Measurements from ENCODE around the gene RMND1. TPM values are rescaled to one million over a fixed set of nuclear protein-coding genes. Genes with fewer than 3 reads are reported as not detected.

Gene RMND1
- total RNA-seq, 1 experiment from 2014 or later, result 23.3 TPM

DNA sequence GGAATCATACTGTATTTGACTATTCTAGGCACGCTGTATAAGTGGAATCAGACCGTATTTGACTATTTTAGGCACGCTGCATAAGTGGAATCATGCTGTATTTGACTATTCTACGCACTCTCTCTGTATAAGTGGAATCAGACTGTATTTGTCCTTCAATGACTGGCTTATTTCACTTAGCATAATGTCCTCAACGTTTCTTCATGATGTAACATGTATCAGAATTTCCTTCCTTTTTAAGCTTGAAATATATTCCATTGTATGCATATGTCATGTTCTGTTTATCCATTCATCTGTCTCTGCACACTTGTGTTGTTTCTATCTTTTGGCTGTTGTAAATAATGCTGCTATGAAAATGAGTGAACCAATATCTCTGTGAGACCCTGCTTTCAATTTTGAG, 47.6 kb upstream of the RMND1 start:
- Mint-ChIP-seq H3K27me3 (ENCODE audit: low read depth) (peaks cover 26% of the 10 kb centered on the region), H3K9me3 (no peaks in the 10 kb centered on the region; the same call in 1 of the 2 replicates), H3K27ac (no peak overlapping the region), H3K36me3 (no peaks in the 10 kb centered on the region), H3K4me1 (peaks cover 18% of the 10 kb centered on the region), H3K4me3 (no peak overlapping the region)
- no peak for DNase-seq (ENCODE audit: low spot score)
- ChIA-PET POLR2A (no interaction called here), CTCF (no interaction called here)
- no peak for ATAC-seq
- TF ChIP-seq, protein P1, sequence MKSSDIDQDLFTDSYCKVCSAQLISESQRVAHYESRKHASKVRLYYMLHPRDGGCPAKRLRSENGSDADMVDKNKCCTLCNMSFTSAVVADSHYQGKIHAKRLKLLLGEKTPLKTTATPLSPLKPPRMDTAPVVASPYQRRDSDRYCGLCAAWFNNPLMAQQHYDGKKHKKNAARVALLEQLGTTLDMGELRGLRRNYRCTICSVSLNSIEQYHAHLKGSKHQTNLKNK (CRISPR knock-in tag; IDR thresholded peaks at IDR 0.05), result no peak
- TF ChIP-seq ZNF671 (CRISPR knock-in tag; IDR thresholded peaks at IDR 0.05) (no peak), ZNF121 (CRISPR knock-in tag; IDR thresholded peaks at IDR 0.05) (no peak), ATF1 (CRISPR knock-in tag; IDR thresholded peaks at IDR 0.05) (no peak), NFE2L1 (CRISPR knock-in tag; IDR thresholded peaks at IDR 0.05) (no peak), TCF7 (CRISPR knock-in tag; IDR thresholded peaks at IDR 0.05; ENCODE audit: low read depth) (no peak), NR2C2 (CRISPR knock-in tag; IDR thresholded peaks at IDR 0.05) (no peak), JUN (CRISPR knock-in tag; IDR thresholded peaks at IDR 0.05) (no peak)
- TF ChIP-seq, protein P2, sequence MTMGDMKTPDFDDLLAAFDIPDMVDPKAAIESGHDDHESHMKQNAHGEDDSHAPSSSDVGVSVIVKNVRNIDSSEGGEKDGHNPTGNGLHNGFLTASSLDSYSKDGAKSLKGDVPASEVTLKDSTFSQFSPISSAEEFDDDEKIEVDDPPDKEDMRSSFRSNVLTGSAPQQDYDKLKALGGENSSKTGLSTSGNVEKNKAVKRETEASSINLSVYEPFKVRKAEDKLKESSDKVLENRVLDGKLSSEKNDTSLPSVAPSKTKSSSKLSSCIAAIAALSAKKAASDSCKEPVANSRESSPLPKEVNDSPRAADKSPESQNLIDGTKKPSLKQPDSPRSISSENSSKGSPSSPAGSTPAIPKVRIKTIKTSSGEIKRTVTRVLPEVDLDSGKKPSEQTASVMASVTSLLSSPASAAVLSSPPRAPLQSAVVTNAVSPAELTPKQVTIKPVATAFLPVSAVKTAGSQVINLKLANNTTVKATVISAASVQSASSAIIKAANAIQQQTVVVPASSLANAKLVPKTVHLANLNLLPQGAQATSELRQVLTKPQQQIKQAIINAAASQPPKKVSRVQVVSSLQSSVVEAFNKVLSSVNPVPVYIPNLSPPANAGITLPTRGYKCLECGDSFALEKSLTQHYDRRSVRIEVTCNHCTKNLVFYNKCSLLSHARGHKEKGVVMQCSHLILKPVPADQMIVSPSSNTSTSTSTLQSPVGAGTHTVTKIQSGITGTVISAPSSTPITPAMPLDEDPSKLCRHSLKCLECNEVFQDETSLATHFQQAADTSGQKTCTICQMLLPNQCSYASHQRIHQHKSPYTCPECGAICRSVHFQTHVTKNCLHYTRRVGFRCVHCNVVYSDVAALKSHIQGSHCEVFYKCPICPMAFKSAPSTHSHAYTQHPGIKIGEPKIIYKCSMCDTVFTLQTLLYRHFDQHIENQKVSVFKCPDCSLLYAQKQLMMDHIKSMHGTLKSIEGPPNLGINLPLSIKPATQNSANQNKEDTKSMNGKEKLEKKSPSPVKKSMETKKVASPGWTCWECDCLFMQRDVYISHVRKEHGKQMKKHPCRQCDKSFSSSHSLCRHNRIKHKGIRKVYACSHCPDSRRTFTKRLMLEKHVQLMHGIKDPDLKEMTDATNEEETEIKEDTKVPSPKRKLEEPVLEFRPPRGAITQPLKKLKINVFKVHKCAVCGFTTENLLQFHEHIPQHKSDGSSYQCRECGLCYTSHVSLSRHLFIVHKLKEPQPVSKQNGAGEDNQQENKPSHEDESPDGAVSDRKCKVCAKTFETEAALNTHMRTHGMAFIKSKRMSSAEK (CRISPR knock-in tag; IDR thresholded peaks at IDR 0.05; ENCODE audit: borderline replicate concordance), result no peak
- TF ChIP-seq, protein P3, sequence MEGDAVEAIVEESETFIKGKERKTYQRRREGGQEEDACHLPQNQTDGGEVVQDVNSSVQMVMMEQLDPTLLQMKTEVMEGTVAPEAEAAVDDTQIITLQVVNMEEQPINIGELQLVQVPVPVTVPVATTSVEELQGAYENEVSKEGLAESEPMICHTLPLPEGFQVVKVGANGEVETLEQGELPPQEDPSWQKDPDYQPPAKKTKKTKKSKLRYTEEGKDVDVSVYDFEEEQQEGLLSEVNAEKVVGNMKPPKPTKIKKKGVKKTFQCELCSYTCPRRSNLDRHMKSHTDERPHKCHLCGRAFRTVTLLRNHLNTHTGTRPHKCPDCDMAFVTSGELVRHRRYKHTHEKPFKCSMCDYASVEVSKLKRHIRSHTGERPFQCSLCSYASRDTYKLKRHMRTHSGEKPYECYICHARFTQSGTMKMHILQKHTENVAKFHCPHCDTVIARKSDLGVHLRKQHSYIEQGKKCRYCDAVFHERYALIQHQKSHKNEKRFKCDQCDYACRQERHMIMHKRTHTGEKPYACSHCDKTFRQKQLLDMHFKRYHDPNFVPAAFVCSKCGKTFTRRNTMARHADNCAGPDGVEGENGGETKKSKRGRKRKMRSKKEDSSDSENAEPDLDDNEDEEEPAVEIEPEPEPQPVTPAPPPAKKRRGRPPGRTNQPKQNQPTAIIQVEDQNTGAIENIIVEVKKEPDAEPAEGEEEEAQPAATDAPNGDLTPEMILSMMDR (IDR thresholded peaks at IDR 0.05), result no peak
- TF ChIP-seq, protein P4, sequence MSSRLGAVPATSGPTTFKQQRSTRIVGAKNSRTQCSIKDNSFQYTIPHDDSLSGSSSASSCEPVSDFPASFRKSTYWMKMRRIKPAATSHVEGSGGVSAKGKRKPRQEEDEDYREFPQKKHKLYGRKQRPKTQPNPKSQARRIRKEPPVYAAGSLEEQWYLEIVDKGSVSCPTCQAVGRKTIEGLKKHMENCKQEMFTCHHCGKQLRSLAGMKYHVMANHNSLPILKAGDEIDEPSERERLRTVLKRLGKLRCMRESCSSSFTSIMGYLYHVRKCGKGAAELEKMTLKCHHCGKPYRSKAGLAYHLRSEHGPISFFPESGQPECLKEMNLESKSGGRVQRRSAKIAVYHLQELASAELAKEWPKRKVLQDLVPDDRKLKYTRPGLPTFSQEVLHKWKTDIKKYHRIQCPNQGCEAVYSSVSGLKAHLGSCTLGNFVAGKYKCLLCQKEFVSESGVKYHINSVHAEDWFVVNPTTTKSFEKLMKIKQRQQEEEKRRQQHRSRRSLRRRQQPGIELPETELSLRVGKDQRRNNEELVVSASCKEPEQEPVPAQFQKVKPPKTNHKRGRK (CRISPR knock-in tag; IDR thresholded peaks at IDR 0.05; ENCODE audit: borderline replicate concordance), result no peak

DNA sequence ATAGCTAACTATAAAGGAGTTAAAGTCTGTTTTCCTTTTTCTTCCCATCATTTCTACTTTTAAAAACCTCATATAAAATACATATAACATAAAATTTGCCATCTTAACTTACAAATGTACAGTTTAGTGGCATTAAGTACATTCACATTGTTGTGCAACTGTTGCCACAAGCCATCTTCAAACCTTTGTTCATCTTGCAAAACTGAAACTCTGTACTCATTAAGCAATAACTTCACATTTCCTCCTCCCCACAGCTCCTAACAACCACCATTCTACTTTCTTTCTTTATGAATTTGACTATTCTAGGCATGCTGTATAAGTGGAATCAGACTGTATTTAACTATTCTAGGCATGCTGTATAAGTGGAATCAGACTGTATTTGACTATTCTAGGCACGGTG, 46.4 kb upstream of the RMND1 start:
- Mint-ChIP-seq H3K4me1 (peaks cover 19% of the 10 kb centered on the region), H3K9me3 (no peaks in the 10 kb centered on the region; the same call in 1 of the 2 replicates), H3K27me3 (ENCODE audit: low read depth) (peaks cover 36% of the 10 kb centered on the region), H3K36me3 (no peaks in the 10 kb centered on the region), H3K4me3 (no peak overlapping the region), H3K27ac (no peak overlapping the region)
- DNase-seq (ENCODE audit: low spot score) (no peak), ATAC-seq (no peak)
- ChIA-PET CTCF (no interaction called here), POLR2A (no interaction called here)
- no peak for TF ChIP-seq ZNF416 (CRISPR knock-in tag; IDR thresholded peaks at IDR 0.05)
- TF ChIP-seq GABPB1 (CRISPR knock-in tag; IDR thresholded peaks at IDR 0.05), result peak; percentile 42; the same call in 1 of the 2 replicates

DNA sequence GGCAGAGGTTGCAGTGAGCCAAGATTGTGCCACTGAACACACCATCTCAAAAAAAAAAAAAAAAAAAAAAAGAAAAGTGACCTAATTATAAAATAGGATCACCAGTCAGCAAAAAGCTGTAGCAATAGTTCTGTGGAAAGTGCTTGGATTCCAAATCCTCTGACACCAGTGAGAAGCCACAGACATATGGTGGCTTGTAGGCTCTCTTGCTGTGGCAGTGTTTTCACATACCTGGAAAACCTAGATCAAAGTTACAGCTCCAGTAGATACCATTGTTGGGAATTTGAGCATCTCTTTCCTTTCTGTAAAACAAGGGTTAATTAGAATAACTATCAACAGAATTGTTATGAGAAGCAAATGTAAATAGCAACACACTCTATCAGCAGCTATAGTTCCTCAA, 46.0 kb upstream of the RMND1 start:
- Mint-ChIP-seq H3K36me3 (no peaks in the 10 kb centered on the region), H3K27me3 (ENCODE audit: low read depth) (peaks cover 40% of the 10 kb centered on the region), H3K4me1 (peaks cover 19% of the 10 kb centered on the region), H3K27ac (no peak overlapping the region), H3K9me3 (no peaks in the 10 kb centered on the region; the same call in 1 of the 2 replicates), H3K4me3 (no peak overlapping the region)
- DNase-seq (ENCODE audit: low spot score), result no peak
- ChIA-PET CTCF (no interaction called here), POLR2A (no interaction called here)
- no peak for ATAC-seq
- TF ChIP-seq, protein P5, sequence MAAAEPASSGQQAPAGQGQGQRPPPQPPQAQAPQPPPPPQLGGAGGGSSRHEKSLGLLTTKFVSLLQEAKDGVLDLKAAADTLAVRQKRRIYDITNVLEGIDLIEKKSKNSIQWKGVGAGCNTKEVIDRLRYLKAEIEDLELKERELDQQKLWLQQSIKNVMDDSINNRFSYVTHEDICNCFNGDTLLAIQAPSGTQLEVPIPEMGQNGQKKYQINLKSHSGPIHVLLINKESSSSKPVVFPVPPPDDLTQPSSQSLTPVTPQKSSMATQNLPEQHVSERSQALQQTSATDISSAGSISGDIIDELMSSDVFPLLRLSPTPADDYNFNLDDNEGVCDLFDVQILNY (CRISPR knock-in tag; IDR thresholded peaks at IDR 0.05), result no peak
- TF ChIP-seq, protein P6, sequence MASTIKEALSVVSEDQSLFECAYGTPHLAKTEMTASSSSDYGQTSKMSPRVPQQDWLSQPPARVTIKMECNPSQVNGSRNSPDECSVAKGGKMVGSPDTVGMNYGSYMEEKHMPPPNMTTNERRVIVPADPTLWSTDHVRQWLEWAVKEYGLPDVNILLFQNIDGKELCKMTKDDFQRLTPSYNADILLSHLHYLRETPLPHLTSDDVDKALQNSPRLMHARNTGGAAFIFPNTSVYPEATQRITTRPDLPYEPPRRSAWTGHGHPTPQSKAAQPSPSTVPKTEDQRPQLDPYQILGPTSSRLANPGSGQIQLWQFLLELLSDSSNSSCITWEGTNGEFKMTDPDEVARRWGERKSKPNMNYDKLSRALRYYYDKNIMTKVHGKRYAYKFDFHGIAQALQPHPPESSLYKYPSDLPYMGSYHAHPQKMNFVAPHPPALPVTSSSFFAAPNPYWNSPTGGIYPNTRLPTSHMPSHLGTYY (CRISPR knock-in tag; IDR thresholded peaks at IDR 0.05), result no peak
- TF ChIP-seq ESRRA (CRISPR knock-in tag; IDR thresholded peaks at IDR 0.05; ENCODE audit: borderline replicate concordance) (no peak), FOXK1 (CRISPR knock-in tag; IDR thresholded peaks at IDR 0.05) (no peak), JUN (CRISPR knock-in tag; IDR thresholded peaks at IDR 0.05) (no peak), TCF7 (CRISPR knock-in tag; IDR thresholded peaks at IDR 0.05; ENCODE audit: low read depth) (no peak), TEAD1 (CRISPR knock-in tag; IDR thresholded peaks at IDR 0.05) (no peak)
- TF ChIP-seq, protein P7, sequence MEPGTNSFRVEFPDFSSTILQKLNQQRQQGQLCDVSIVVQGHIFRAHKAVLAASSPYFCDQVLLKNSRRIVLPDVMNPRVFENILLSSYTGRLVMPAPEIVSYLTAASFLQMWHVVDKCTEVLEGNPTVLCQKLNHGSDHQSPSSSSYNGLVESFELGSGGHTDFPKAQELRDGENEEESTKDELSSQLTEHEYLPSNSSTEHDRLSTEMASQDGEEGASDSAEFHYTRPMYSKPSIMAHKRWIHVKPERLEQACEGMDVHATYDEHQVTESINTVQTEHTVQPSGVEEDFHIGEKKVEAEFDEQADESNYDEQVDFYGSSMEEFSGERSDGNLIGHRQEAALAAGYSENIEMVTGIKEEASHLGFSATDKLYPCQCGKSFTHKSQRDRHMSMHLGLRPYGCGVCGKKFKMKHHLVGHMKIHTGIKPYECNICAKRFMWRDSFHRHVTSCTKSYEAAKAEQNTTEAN (CRISPR knock-in tag; IDR thresholded peaks at IDR 0.05), result no peak

All from WTC11 (cell line).